ENCODE results near the gene STK38L.

Gene STK38L

DNA sequence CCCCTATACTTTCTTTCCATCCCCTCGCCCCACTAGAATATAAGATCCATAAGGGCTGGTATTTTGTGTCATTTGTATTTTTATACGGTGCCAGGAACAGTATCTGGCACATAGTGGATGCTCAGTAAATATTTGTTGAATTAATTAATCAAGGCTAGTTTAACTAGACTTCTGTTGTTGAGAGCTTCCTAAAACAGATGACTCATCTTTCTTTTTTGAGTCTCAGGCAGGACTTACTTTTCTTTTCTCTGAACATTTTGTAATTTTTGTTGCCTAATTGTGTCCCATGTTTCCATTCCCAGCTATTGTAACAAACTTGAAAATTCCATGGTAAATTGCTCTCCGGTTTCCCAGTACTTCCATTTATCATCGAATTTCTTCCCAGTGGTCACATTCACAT lies 16.7 kb downstream of the STK38L start:
- H3K27ac ChIP-seq = peak overlapping the region in 3 of 11 experiments; percentile 1 to 36 (median 8); a peak in 4 of 22 replicates

DNA sequence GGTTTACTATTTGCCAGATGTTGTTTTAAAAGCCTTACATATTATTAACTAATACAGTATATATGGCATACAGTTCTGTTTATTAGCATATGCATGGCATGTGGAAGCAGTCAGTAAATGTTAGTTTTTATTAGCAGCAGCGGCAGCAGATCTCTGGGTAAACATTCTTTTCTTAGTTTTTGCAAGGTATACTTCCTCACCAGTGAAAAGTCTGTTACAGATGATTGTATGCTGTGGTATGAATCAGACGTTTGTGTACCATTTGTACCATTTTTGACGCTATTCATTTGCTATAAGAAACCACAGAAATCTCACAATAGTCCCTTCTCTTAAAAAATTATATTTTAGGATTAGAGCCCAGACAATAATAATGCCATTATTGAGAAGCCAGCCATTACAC lies 17.8 kb downstream of the STK38L start:
- Histone ChIP-seq H4K20me1 (0 out of 22 replicates have a peak, but pooled peaks cover 0 to 6% (median 0%) of the 10 kb centered on the region in 11 experiments), H3K4me3 (no peak overlapping the region), H3K4me1 (peaks cover 0 to 28% (median 9%) of the 10 kb centered on the region in 10 experiments; a peak in 12 of 20 replicates), H3K27ac (no peak overlapping the region), H3K9me3 (replicated peaks in 1 of 11) (no peaks in the 10 kb centered on the region), H3K36me3 (peaks cover 0 to 18% (median 0%) of the 10 kb centered on the region in 11 experiments; a peak in 3 of 22 replicates), H3K9ac (no peak overlapping the region), H3K27me3 (no peaks in the 10 kb centered on the region), H3K4me2 (no peak overlapping the region)
- no peak for TF ChIP-seq Cebpa-rat (IDR thresholded peaks at IDR 0.05)

More for the DNA sequence above, 16.7 kb downstream of the STK38L start:
- H3K36me3 ChIP-seq = peaks cover 0 to 18% (median 0%) of the 10 kb centered on the region in 11 experiments; a peak in 3 of 22 replicates
- H3K4me1 ChIP-seq = peaks cover 0 to 28% (median 9%) of the 10 kb centered on the region in 10 experiments; a peak in 12 of 20 replicates
- H3K9me3 ChIP-seq (replicated peaks in 1 of 11) = peaks cover 0 to 6% (median 0%) of the 10 kb centered on the region in 11 experiments; a peak in 2 of 22 replicates
- H3K4me3 ChIP-seq = no peak overlapping the region
- H4K20me1 ChIP-seq = 0 out of 22 replicates have a peak, but pooled peaks cover 0 to 6% (median 0%) of the 10 kb centered on the region in 11 experiments
- peak overlapping the region in 6 of 11 experiments; percentile 31 to 65 (median 46); a peak in 11 of 22 replicates for H3K4me2 ChIP-seq
- H3K9ac ChIP-seq = no peak overlapping the region
- no peaks in the 10 kb centered on the region for H3K27me3 ChIP-seq
- TF ChIP-seq Cebpa-rat (IDR thresholded peaks at IDR 0.05) = no peak

DNA sequence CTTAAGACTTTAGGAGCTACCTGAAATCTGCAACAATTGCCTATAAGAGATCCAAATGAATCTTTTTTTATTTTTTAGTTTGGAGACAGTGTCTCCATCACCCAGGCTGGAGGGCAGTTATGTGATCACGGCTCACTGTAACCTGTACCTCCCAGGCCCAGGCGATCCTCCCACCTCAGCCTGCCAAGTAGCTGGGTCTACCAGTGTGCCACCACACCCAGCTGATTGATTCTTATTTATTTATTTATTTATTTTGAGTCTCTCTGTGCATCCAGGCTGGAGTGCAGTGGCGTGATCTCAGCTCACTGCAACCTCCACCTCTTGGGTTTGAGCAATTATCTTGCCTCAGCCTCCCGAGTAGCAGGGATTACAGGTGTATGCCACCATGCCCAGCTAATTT lies 26.1 kb downstream of the STK38L start:
- no peak overlapping the region for H3K27ac ChIP-seq
- peaks cover 6 to 19% (median 11%) of the 10 kb centered on the region in 11 experiments; a peak in 20 of 22 replicates for H3K9me3 ChIP-seq (replicated peaks in 1 of 11)
- peaks cover 0 to 13% (median 0%) of the 10 kb centered on the region in 11 experiments; a peak in 3 of 22 replicates for H4K20me1 ChIP-seq
- no peak overlapping the region for H3K4me3 ChIP-seq
- H3K27me3 ChIP-seq = no peaks in the 10 kb centered on the region
- no peak for TF ChIP-seq Cebpa-rat (IDR thresholded peaks at IDR 0.05)
- no peak overlapping the region for H3K9ac ChIP-seq
- H3K4me1 ChIP-seq = peaks cover 0 to 21% (median 0%) of the 10 kb centered on the region in 10 experiments; a peak in 3 of 20 replicates
- H3K4me2 ChIP-seq = no peak overlapping the region
- H3K36me3 ChIP-seq = peaks cover 0 to 14% (median 6%) of the 10 kb centered on the region in 11 experiments; a peak in 10 of 22 replicates

DNA sequence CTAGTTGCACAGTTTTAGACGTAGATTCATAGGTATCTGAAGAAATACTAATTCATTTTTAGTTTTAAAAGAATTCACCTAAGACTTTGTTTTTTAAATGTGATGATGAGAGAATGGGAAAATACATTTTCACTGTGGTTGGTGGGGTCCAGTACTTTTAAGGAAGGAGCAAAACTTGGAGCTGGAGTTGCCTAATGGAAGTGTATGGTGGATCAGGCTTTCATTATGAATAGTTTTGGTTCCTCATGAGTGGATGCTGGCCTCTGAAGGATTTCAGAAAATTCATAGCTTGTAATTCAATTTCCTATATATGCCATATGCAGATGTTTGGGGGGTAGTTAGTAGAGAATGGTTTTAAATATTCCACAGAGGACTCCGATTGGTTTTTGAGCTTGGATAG lies 27.1 kb downstream of the STK38L start:
- Histone ChIP-seq H3K27ac (no peak overlapping the region), H3K4me2 (peak overlapping the region in 1 of 11 experiments; percentile 26; a peak in 1 of 22 replicates), H3K4me3 (no peak overlapping the region), H3K9ac (no peak overlapping the region), H3K36me3 (peaks cover 0 to 14% (median 6%) of the 10 kb centered on the region in 11 experiments; a peak in 10 of 22 replicates), H3K27me3 (no peaks in the 10 kb centered on the region), H4K20me1 (peaks cover 0 to 20% (median 0%) of the 10 kb centered on the region in 11 experiments; a peak in 3 of 22 replicates), H3K9me3 (replicated peaks in 1 of 11) (peaks cover 6 to 19% (median 11%) of the 10 kb centered on the region in 11 experiments; a peak in 20 of 22 replicates), H3K4me1 (peaks cover 0 to 21% (median 0%) of the 10 kb centered on the region in 10 experiments; a peak in 3 of 20 replicates)
- no peak for TF ChIP-seq Cebpa-rat (IDR thresholded peaks at IDR 0.05)

- H3K4me3 ChIP-seq = no peak overlapping the region
- no peak overlapping the region for H3K27ac ChIP-seq
- H3K9ac ChIP-seq = no peak overlapping the region
- H4K20me1 ChIP-seq = peaks cover 0 to 20% (median 0%) of the 10 kb centered on the region in 11 experiments; a peak in 3 of 22 replicates
- H3K4me1 ChIP-seq = peaks cover 0 to 25% (median 0%) of the 10 kb centered on the region in 10 experiments; a peak in 4 of 20 replicates
- no peaks in the 10 kb centered on the region for H3K27me3 ChIP-seq
- H3K36me3 ChIP-seq = peaks cover 0 to 14% (median 6%) of the 10 kb centered on the region in 11 experiments; a peak in 10 of 22 replicates
- no peak for TF ChIP-seq Cebpa-rat (IDR thresholded peaks at IDR 0.05)
- peaks cover 6 to 15% (median 11%) of the 10 kb centered on the region in 11 experiments; a peak in 19 of 22 replicates for H3K9me3 ChIP-seq (replicated peaks in 1 of 11)
- H3K4me2 ChIP-seq = no peak overlapping the region
Observed at GRCh38 chr12:27272373-27273028, 28.4 kb downstream of the STK38L start.

DNA sequence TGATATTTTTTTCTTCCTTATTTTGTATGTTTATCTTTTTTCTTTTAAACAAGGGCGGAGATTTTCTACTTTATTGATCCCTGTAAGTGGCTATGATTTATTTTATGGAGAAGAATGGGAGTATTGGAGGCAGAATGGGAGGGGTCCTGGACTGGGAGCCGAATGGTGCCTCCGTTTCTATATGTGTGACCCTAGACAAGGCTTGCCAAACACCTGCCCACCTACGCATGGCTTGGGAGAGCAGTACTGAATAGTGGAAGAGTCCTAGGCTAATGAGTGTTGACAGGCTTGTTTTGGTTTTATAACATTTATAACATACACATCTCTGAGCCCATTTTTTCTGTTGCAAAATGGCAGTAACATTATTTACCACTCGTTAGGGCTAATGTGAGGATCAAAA lies 29.0 kb downstream of the STK38L start:
- peaks cover 0 to 14% (median 6%) of the 10 kb centered on the region in 11 experiments; a peak in 10 of 22 replicates for H3K36me3 ChIP-seq
- peaks cover 6 to 15% (median 11%) of the 10 kb centered on the region in 11 experiments; a peak in 19 of 22 replicates for H3K9me3 ChIP-seq (replicated peaks in 1 of 11)
- H4K20me1 ChIP-seq = peaks cover 0 to 26% (median 0%) of the 10 kb centered on the region in 11 experiments; a peak in 3 of 22 replicates
- no peak overlapping the region for H3K4me3 ChIP-seq
- no peaks in the 10 kb centered on the region for H3K27me3 ChIP-seq
- H3K27ac ChIP-seq = no peak overlapping the region
- H3K4me1 ChIP-seq = peaks cover 0 to 32% (median 0%) of the 10 kb centered on the region in 10 experiments; a peak in 4 of 20 replicates
- no peak overlapping the region for H3K9ac ChIP-seq
- H3K4me2 ChIP-seq = no peak overlapping the region
- TF ChIP-seq Cebpa-rat (IDR thresholded peaks at IDR 0.05) = no peak

DNA sequence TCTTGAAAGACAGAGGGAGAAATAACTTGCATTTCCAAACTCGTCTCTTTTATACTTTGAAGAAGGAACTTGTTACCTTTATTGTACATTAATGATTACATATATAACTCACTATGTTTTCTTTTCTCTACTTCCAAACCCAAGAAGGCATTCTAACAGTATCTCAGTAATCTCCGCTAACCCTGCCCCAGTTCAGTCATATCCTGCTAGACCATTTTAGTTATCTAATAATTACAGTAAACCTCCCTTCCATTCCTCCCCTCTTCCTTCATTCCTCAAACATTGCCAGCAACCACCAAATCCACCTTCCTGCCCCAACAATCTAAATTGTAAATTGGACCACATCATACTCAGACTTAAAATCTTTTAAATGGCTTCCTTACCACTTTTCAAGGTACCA lies 30.6 kb downstream of the STK38L start:
- peaks cover 0 to 36% (median 0%) of the 10 kb centered on the region in 10 experiments; a peak in 4 of 20 replicates for H3K4me1 ChIP-seq
- H3K36me3 ChIP-seq = peaks cover 0 to 11% (median 6%) of the 10 kb centered on the region in 11 experiments; a peak in 10 of 22 replicates
- H3K4me3 ChIP-seq = no peak overlapping the region
- no peak for TF ChIP-seq Cebpa-rat (IDR thresholded peaks at IDR 0.05)
- no peak overlapping the region for H3K4me2 ChIP-seq
- H3K27me3 ChIP-seq = no peaks in the 10 kb centered on the region
- H3K27ac ChIP-seq = no peak overlapping the region
- peaks cover 0 to 26% (median 0%) of the 10 kb centered on the region in 11 experiments; a peak in 3 of 22 replicates for H4K20me1 ChIP-seq
- H3K9me3 ChIP-seq (replicated peaks in 1 of 11) = peaks cover under 1 to 11% (median 6%) of the 10 kb centered on the region in 11 experiments; a peak in 17 of 22 replicates
- no peak overlapping the region for H3K9ac ChIP-seq

DNA sequence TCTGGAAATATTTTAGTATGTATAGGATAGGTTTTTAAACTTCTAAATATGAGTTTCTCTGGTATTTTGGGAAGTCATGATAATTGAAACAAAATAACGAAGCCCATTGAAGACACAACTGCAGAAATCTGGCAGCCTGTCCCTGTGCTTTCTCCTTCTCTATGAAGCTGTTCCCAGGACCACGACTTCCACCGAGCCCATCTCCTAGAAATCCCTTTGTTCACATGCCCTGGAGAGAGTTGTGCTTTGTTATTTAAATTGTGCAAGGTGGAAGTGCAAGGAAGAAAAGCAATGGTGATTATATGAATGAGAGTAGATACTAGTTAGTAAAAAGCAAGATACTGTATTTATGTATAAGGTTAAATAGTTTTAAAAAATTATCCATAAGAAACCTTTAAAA lies 32.2 kb downstream of the STK38L start:
- Histone ChIP-seq H3K9me3 (replicated peaks in 1 of 11) (no peaks in the 10 kb centered on the region), H3K27ac (no peak overlapping the region), H3K4me1 (peaks cover 0 to 33% (median 0%) of the 10 kb centered on the region in 10 experiments; a peak in 4 of 20 replicates), H3K27me3 (no peaks in the 10 kb centered on the region), H3K9ac (no peak overlapping the region), H3K36me3 (peaks cover 0 to 10% (median 0%) of the 10 kb centered on the region in 11 experiments; a peak in 1 of 22 replicates), H4K20me1 (peaks cover 0 to 26% (median 0%) of the 10 kb centered on the region in 11 experiments; a peak in 3 of 22 replicates), H3K4me2 (no peak overlapping the region), H3K4me3 (no peak overlapping the region)
- no peak for TF ChIP-seq Cebpa-rat (IDR thresholded peaks at IDR 0.05)

- TF ChIP-seq Cebpa-rat (IDR thresholded peaks at IDR 0.05) = no peak
- no peak overlapping the region for H3K27ac ChIP-seq
- peak overlapping the region in 2 of 11 experiments; percentile 24 to 41; a peak in 3 of 22 replicates for H3K4me2 ChIP-seq
Observed at GRCh38 chr12:27277846-27278260, 33.8 kb downstream of the STK38L start.

More at GRCh38 chr12:27277846-27278260, 33.8 kb downstream of the STK38L start:
- Histone ChIP-seq H3K36me3 (peaks cover 0 to 10% (median 0%) of the 10 kb centered on the region in 11 experiments; a peak in 1 of 22 replicates), H3K27me3 (no peaks in the 10 kb centered on the region), H3K4me1 (peaks cover 0 to 18% (median 0%) of the 10 kb centered on the region in 10 experiments; a peak in 3 of 20 replicates), H3K9me3 (replicated peaks in 1 of 11) (no peaks in the 10 kb centered on the region), H3K9ac (no peak overlapping the region), H3K4me3 (no peak overlapping the region), H4K20me1 (peaks cover 0 to 20% (median 0%) of the 10 kb centered on the region in 11 experiments; a peak in 4 of 22 replicates)

Measured in BLaER1 treated with 17β-estradiol and CSF1 and Interleukin-3, amounts not matched to agents 10 nM and 100 nM (cell line).